ENCODE data around the gene FASTKD3.

DNA sequence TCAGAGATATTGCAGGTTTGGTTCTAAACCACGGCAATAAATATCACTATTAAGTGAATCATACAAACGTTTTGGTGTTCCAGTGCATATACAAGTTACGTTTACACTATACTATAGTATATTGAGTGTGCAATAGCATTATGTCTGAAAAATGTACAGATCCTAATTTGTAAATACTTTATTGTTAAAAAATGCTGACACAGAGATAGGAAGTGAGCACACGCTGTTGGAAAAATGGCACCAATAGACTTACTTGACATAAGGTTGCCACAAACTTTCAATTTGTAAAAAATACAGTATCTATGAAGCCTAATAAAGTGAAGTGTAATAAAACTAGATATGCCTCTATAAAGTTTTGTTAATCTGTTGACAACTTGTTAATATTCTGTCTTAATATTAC is 33.8 kb downstream of the FASTKD3 start:
- TF ChIP-seq, protein P1, sequence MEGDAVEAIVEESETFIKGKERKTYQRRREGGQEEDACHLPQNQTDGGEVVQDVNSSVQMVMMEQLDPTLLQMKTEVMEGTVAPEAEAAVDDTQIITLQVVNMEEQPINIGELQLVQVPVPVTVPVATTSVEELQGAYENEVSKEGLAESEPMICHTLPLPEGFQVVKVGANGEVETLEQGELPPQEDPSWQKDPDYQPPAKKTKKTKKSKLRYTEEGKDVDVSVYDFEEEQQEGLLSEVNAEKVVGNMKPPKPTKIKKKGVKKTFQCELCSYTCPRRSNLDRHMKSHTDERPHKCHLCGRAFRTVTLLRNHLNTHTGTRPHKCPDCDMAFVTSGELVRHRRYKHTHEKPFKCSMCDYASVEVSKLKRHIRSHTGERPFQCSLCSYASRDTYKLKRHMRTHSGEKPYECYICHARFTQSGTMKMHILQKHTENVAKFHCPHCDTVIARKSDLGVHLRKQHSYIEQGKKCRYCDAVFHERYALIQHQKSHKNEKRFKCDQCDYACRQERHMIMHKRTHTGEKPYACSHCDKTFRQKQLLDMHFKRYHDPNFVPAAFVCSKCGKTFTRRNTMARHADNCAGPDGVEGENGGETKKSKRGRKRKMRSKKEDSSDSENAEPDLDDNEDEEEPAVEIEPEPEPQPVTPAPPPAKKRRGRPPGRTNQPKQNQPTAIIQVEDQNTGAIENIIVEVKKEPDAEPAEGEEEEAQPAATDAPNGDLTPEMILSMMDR (IDR thresholded peaks at IDR 0.05) = no peak
- no peak for TF ChIP-seq POLR2A (IDR thresholded peaks at IDR 0.05)

Data from adrenal gland (tissue), 5 donors.